NCI-H748 (cell line): Measurements from ENCODE around the gene DPH1.
"Not testable (repeated sequence)": the region's sequence is repeated elsewhere in the genome, so short reads cannot be mapped to it uniquely, and the experiment has no call there.

ENCODE experiments used
- DNase-seq: peaks from one replicate; lab custom pipeline; 2025; ENCODE audit not compliant: unreplicated experiment; lab: John Stamatoyannopoulos, UW

Gene DPH1

DNA sequence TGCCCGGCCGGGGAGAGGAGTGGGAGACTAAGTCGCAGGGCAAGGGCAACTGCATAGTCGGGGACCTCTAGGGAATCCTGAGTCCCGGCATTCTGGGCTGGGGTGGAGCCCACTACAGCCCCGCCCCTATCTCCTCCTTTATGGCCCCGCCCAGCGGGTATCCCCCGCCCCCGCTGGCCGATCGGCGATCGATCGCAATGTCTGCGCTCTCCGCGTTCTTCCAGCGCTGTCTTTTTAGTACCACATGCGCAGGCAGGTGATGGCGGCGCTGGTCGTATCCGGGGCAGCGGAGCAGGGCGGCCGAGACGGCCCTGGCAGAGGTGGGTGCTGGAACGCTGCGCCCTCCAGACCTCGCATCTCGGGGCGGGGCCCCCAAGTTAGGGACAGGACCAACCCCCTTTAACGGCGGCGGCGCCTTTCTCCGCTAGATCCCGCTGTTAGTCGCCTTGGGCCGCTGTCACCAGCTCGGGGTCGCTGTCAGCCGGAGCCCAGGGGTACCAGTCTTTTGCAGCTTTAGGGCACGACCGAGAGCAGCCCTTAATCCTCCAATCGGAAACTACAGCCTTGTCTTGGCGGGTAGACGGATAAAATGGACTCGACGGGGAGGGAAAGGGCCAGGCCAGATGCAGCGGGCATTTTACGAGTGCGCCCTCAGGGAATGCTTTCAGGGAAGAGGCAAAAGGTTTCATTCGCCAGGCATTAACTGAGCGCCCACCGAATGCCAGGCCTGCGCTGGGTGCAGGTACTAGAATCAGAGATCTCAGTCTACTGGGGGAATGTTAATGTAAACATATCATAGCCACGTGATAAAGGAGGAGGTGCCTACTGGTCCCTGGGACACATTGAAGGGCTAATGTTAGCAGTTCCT, at the start of gene DPH1:
Gene DPH1 (plus strand): TSS at position 243 of the 868 bp plus-strand sequence. CDS start 17 bp downstream, at position 260.
- peak; percentile 95 for DNase-seq

DNA sequence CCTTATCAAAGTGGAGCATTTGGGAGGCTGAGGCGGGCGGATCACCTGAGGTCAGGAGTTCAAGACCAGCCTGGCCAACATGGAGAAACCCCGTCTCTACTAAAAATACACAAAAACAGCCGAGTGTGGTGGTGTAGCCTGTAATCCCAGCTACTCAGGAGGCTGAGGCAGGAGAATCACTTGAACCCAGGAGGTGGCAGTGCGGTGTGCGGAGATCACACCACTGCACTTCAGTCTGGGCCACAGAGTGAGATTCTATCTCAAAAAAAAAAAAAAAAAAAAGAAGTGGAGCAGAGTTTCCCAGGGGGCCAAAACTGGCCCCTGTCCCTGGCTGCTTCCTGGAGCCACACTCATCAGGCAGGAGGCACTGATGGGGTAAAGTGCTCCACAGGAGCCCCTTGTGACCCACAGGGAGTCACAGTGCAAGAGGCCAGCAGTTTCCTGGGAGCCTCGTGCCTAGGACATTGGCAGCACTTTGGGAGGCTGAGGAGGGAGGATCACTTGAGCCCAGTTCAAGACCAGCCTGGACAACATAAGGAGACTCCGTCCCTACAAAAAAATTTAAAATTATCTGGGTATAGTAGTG, 49.2 kb upstream of the DPH1 start:
- DNase-seq: no peak

DNA sequence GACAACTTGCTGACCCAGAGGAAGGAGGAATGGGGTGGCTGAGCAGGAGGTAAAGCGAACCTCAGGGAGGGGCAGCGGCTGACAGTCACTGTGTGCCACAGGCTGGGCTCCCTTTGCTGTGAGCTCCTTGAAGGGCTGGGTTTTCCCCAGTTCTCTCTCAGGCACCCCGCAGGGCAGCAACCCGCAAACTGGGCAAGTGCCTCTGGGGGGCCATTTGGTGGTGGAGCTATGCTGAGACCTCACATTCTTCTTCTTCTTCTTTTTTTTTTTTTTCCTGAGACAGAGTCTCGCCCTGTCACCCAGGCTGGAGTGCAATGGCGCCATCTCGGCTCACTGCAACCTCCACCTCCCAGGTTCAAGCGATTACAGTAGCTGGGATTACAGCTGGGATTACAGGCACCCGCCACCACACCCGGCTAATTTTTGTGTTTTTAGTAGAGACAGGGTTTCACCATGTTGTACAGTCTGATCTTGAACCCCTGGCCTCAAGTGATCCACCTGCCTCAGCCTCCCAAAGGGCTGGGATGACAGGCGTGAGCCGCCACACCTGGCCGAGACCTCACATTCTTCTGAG, 47.1 kb upstream of the DPH1 start:
- DNase-seq: not testable (repeated sequence)

DNA sequence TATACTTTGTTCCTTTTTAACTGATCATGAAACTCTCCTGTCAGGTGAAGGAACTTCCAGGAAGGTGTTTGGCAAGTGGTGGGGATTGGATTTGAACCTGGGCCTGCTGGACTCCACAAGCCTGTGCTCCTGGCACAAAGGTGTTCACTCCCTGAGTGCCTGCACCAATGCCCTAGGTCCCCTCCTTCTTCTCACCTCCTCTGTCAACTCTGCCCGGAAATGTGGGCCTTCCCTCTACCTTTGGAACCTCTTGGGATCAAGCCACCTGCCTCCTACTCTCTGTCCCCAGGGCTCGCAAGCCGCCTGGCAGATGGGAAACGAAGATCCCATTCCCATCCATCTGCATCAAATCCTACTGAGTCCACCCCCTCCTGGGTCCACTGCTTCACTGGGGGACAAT, 44.9 kb upstream of the DPH1 start:
- DNase-seq: no peak

DNA sequence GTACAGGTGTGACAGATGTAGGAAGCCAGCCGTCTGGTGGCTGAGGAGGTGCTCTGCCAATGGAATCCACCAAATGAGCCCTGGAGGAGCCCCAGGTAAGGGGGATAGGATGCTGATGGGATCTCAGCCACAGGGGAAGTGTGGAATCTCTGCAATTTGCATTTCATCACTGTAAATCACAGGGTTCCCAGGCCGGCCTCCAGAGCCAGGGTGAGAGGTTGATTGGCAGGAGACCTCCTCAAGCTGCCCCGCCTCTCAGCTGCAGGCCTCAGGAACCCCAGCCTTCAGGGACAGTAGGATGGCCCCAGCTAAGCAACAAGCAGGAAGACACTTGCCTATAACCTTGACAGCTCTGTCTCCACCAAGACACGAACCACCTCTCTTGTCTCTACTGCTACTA, 44.3 kb upstream of the DPH1 start:
- no peak for DNase-seq

DNA sequence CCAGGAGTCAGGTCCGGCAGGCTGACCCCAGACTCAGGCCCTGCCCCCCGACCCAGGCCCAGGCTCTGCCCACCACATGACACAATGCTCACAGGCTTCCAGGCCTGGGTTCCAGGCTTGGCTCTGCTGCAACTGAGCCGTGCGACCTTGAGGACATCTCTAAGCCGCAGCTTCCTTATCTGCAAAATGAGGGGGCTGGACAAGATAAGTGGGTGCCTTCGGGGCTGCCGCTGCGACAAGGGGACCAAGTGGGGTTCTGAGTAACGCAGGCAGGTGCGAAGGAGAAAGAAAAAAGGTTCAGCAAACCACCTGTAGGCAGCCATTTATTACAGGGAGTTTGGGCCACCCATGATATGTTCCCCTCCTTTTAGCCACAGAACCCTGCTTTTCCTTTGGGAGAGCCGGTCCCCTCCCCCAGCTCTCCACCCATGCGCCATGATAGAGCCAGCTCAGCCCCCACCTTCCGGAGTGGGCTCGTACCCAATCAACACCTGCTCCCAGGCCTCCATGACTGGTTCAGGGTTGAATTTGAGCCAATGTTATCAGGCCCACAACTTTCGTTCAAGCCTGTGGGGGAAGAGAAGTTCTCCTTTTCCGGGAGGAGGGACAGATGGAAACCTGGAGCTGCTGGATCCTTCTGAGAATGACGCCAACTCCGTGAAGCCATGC, 43.0 kb upstream of the DPH1 start:
- DNase-seq: no peak

DNA sequence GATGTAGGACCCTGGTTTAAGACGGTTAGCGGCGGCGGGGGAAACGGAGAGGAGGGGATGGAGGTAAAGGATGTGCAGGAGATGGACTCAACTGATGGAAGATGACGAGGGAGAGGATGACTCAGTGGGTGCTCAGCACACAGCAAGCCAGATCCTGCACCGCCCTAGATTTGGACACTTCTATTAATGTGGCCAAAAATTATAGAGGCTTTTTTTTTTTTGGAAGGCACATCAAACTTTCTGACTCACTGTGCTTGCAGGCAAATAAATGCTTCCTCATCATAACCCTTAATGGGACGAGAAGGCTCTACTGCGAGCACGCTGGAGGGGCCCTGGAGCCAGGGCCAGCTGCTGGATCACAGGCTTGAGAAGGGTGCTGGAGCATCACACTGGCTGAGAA, 40.8 kb upstream of the DPH1 start:
- DNase-seq: no peak

DNA sequence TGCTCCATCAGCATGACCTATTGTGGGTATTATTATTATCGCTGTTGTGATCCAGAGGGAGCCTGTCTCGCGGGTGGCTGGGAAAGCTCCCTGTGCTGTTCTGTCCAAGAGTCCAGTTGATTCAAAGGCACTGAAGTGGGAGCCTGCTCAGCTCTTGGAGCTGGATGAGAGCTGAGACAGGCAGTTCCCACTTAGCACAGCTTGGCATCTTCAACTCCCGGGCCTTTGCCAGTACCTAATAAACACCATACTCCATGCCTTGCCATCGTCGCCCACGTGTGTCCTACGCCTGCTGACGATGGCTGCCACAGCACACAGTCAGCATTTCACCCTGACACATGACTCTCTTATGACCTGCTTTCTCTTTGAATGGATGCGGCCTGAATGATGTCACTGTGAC, 37.4 kb upstream of the DPH1 start:
- DNase-seq: no peak

DNA sequence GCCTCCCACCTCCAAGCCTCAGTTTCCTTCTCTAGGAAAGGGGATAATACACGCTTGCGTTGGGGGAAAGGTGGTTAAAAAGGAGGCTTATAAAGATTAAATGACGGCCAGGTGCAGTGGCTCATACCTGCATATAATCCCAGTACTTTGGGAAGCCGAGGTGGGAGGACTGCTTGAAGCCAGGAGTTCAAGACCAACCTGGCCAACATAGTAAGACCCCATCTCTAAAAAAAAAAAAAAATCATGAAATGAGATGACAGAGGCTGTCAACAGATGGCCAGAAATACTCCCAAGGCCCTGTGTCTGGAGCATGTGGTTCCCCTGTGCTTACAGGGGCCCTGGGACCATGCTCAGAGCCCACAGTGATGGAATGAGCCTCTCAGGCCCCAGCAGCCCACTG, 35.2 kb upstream of the DPH1 start:
- DNase-seq: no peak

DNA sequence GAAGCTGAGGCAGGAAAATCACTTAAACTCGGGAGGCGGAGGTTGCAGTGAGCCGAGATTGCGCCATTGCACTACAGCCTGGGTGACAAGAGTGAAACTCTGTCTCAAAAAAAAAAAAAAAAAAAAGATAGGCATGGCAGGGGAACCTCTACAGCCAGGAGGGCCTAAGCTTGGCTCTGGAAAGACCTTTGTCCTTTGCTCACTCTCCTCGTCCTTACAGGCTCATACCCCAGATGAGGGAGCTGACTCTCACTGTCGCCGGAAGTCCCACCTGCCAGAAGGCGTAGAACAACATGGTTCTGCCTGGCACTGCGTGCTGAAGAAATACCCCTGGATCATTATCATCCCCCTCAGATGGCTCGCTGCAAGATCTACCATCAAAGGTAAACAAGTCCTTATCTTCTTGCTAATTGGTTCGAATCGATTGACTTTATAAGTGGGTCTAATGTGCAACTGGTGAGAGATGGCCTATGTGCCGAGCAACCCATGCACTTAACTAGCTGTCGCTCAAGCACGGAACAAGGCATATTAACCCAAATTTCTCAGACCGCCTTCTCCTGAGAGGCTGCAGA, 34.5 kb upstream of the DPH1 start:
- no peak for DNase-seq

DNA sequence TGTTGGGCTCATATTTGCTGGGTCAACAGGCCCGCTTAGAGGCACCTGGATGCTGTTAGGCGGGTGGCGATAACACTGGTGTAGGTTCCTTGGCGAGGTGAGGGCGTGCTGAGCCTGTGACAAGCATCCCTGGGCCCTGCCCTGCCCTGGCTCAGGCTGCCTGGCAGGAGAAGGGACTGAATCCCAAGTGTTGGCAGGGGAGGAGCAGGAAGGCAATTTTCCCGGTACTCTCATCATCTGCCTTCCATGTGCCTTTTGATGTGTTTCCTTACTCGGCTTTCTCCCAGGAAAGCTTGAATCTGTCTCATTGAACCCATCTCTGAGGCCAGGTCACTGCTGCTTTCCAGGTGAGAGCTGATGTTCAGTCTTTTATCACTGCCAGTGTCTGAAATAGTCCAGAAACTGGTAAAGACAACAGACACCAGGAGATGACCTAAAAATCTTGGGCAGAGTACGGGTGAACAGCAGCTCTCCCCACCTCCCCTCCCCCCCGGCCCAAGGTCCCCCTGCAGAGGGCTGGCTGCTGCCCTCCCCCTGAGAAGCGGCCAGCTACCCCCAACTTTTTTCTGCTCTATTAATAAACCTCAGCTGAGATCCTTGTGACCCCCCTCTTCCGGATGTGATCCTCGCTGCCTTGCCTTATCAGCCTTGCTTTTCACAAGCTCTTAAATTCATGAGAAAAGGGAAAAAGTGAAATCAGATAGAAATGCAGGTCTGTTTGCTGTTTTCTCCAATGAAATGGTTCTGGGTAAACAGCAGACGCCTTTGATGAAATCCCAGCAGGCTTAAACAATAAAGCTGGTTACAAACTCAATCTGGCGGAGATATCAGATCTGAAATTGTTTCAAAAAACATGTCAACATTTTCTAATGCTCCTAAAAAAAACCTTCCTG, 33.8 kb upstream of the DPH1 start:
- peak; percentile 35 for DNase-seq

DNA sequence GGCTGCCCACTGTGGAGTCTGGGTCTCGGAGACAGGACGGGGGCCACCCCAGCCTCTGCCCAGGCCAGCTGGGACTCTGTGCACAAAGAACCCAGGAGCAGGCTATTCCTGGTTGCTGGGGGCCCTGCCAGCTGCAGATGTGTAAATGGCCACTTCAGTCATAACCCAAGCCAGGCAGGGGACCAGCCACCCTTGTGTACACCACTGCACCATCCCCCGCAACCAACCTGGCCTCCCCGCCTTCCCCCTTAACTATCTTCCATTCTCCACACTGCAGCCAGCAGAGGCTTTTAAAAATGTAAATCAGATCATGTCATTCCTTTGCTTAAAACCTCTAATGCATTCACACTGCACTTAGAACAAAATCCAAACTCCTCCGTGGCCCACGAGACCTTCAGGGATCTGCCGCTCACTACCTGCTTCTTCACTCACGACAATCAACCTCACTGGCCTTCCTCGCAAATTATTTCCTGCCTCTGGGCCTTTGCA, 33.1 kb upstream of the DPH1 start:
- no peak for DNase-seq

DNA sequence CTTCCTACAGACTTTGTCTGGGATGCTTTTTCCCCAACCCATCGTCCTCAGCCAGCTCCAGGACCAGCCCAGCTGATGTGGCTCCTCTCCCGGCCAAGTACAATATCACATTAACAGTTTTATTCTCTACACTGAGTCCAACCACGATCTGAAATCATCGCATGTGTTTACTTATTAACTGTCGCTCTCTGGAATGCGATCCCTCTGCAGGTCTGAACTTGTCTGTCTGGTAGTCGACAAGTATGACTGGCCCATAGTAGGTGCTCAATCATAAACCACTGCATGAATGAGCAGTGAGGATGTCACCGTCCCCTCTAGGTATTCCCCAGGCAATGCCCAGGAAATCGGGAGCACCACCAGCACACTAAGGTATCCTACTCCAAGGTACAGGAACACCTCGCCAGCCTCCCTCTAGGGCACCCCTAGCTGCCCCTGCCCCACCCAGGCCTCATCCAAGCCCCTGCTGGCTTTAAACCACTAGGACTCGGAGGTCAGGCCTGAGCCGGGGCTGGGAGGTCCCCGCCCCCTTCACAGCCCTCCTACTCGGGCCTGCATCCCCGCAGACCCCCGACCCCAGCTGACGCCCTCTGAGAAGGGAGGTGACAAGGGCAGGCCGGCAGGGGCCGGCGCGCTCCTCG, 32.5 kb upstream of the DPH1 start:
- DNase-seq: peak; percentile 54

DNA sequence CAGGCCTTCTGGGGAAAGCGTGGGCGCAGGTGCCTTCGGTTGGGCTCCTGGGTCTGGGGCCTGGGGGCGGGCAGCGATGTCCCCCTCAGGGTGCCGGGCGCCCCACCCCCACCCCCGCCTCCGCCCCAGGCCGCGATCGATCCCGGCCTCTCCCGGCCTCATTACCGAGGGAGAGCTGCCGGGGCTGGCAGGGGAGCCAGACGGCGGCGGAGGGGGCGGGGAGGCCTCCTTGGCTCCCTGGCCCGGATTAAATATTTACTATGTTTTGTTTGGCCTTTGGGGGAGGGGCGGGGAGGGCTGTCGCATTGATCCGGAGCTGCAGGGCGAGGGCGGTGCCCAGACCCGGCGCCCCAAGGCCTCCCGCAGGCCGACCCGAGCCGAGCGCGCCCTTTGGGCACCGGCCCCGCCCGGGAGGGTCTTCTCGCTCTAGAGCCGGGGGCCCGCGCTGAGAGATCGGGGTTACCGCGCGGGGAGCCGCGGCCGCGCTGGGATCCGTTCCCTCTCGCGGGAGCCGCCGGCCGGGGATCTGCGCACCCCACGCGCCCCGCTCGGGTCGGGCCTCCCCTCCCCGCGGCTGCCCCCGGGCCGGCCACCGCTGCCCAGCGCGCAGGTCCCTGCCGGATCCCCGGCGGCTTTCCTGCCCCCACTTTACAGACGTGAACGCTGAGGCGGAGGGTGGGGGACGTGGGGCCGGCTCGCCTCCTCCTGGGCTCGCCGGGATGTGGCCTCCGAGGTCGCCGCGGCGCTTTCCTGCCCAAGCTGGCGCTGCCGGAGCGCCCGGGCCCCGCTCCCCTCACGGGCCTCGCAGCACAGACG, 31.8 kb upstream of the DPH1 start:
- DNase-seq: peak; percentile 81

DNA sequence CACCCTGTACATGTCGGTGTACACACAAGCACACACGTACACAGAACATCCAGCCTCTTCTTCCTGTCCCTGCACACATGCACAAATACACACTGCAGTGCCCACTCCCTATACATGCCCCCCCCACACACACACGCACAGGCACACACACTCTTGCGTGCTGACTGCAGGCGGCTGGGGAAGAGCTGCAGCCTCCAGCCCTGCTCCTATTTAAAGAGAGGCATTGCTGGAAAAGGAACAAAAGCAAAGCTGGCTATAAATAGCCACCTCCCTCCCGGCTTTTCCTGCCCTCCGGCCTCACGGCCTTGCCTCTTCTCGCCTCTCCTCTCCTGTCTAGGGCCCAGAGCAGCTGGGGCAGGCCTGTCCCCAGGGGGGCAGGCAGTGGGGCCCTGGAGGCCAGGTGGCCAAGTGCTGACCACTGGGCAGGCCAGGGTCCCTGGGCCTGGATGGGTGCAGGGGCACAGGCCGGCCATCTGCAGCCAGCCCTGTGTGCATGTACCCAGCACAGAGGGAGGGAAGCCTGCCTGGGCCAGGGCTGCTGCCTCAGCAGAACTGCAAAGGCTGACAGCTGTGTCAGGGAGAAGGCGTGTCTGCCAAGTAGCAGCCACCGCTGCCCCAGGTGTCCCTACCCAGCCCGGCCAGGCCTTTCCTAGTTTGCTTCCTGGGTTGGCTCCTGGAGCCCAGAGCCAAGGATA, 30.2 kb upstream of the DPH1 start:
- DNase-seq: peak; percentile 68

DNA sequence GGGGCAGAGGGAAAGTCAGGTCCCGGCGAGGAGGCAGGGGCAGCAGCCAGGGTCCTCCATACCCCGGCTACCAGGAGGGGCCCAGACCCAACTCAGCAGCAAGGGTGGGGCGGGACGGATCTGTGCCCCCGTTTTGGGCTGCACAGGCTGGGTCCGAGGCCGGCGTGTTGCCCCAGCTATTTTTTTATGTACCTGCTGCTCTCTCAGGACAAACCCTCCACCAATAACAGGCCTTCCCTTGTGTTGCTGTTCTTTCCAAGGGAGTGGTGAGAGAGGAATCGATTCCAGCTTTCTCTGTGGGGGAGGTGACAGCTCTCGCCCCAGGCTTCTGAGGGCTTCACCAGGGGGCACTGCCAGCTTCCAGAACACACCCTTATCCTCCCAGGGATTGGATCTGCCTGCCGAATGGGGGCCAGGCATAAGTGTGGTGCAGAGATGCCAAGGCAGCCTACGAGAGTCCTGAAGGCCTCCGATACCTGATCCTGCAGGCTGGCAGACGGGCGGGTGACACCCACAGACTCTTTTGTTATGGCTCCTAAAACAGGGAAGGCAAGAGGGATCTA, 27.1 kb upstream of the DPH1 start:
- DNase-seq: no peak

DNA sequence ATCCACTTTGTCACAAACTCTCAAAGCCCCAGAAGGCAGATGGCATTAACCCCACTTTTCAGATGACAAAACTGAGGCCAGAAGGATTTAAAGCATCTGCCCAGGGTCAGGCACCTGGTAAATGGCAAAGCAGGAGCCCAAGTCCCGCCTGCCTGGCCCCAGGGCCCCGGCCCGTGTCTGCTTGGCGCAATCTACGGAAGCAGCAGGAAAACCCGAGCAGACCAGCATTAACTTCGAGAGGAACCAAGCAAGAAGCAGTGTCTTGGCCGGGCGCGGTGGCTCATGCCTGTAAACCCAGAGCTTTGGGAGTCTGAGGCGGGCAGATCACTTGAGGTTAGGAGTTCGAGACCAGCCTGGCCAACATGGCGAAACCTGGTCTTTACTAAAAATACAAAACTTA, 26.4 kb upstream of the DPH1 start:
- no peak for DNase-seq

DNA sequence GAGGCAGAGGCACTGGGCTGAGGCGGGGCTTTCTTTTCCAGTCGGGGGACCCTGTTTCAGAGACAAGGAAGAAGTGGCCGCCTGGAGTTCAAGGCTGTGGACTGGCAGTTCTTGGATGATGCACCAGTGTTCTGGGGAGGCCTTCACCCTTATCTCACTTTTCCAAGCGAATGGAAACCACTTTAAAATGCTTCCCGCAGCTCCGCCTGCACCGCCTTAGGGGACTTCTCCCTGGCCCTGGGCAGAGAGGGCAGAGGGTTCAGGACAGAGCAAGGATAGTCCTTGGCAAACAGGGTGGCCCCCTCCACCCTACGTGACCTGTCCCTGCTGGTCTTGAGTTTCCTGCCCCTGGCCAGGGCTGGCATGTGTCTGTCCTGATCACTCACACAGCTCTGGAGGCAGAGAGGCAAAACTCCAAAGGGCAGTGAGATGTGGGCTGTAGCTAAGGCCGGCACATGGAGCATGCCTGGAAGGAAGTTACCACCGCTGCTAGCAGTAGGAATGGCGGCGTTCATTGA, 25.5 kb upstream of the DPH1 start:
- DNase-seq: no peak
